GM18498 (cell line): Measurements from ENCODE around the gene SLC34A3.
"Not testable (repeated sequence)": the region's sequence is repeated elsewhere in the genome, so short reads cannot be mapped to it uniquely, and the experiment has no call there.

Experiments
- ATAC-seq: cut with Tn5 transposase; IDR thresholded peaks from one replicate; pipeline ENCODE4 v1.9.1; 2021; ENCODE audit warnings: mild to moderate bottlenecking, moderate library complexity; ENCODE audit not compliant: unreplicated experiment

Gene SLC34A3

GRCh38 chr9:137241490-137242268 lies 11.0 kb downstream of the SLC34A3 start:
- ATAC-seq = peak; percentile 11

DNA sequence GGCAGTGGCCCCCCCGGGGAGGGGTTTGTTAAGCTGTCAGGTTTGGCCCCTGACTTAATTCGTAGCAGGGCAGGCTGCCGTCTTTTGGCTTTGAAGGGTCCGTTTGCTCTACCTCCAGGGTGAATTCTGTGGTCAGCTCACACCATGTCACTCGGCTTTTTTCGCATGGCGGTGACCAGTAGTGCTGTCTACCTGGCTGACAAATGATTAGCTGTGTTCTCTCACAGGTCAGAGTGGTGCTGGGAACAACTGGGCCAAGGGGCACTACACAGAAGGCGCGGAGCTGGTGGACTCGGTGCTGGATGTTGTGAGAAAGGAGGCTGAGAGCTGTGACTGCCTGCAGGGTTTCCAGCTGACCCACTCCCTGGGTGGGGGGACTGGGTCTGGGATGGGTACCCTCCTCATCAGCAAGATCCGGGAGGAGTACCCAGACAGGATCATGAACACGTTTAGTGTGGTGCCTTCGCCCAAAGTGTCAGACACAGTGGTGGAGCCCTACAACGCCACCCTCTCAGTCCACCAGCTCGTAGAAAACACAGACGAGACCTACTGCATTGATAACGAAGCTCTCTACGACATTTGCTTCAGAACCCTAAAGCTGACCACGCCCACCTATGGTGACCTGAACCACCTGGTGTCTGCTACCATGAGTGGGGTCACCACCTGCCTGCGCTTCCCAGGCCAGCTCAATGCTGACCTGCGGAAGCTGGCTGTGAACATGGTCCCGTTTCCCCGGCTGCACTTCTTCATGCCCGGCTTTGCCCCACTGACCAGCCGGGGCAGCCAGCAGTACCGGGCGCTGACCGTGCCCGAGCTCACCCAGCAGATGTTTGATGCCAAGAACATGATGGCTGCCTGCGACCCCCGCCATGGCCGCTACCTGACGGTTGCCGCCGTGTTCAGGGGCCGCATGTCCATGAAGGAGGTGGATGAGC lies 11.8 kb downstream of the SLC34A3 start:
- ATAC-seq = no peak

GRCh38 chr9:137243266-137243625 lies 12.5 kb downstream of the SLC34A3 start:
- not testable (repeated sequence) for ATAC-seq

- no peak for ATAC-seq
These were observed 13.2 kb downstream of the SLC34A3 start for GRCh38 chr9:137243626-137244485.

DNA sequence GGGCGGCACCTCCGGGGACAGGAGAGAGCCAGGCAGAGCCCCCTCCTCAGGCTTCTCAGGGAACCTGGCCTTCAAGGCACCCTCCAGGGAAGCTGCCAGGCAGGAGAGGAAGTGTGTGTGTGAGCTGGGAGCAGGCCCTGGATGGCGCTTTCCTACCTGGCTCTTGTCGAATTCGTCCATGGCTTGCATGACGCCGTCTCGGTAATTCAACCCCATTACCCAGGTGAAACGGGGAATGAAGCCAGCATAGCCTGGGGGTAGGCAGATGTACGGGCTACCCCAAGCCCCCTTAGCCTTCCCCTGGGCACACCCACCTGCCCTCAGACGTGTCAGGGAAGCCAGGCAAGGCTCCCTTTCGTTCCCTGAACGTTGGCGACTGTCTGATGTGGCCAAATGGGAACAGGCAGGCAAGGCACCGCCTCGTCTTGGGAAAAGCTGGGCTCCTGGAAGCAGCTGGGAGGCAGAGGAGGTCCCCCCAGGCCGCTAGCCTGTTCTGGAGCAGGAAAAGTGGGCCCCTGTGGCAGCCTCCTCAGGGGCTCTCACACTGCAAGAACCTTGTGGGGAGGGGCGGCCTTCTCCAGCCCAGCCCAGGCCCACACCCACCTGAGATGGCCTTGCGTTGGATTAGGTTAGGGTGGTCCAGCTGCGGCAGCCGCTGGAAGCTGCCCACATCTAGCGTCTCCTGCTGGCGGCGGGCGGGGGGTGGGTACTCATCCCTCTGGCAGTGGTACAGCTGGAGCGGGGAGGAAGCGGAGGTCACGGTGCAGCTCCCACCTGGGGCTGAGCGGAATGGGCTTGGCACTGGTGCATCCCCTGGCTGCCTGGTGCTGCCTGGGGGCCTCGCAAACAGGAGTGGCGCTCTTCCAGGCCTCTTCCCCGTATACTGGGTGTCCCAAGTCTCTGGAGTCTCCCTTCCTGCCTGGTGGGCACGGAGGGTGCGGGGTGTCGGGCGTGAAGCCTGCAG lies 14.1 kb downstream of the SLC34A3 start:
- ATAC-seq = no peak

DNA sequence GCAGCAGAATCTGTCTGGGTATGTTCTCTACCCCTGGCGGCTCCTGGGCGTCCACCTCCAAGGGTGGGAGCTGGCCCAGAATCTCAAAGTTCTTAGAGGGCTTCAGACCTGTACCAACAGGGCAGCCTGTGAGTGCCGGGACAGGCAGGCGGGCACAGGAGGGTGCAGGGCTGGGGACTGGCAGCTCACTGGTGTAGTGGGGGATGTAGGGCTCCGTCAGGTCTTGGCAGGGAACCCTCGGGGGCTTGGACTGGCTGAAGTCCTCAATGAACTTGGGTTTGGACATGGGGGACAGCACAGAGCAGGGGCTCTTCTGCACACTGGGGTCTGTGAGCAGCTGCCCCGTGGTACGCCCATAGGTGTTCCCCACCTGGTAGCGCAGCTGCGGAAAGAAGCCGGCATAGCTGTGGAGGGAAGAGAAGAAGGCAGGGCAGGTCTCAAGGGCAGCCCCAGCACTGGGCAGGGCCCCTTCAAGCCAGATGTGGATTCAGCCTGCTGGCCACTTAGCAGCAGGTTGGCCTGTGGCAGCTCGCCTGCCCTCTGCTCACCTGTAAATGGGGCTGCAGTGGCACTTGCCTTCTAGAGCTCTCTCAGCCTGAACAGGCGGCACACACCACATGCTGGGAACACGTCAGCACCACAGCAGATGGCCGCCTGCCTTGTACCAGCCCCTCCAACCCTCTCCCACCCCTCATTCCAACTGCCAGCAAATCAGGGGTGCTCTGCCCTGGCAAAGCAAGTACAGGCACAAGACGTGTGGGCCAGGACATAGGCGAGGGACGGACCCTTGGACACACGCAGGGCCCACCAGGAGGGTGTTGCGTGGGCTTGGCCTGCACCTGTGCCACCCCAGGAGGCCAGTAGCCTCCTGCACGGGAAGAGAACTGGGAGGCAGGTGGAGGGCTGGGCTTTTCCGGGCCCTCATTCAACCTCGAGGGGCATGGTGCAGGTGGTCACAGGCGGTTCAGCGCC lies 15.0 kb downstream of the SLC34A3 start:
- ATAC-seq = no peak

- ATAC-seq = no peak
These were observed 16.6 kb downstream of the SLC34A3 start for GRCh38 chr9:137247135-137247915.

DNA sequence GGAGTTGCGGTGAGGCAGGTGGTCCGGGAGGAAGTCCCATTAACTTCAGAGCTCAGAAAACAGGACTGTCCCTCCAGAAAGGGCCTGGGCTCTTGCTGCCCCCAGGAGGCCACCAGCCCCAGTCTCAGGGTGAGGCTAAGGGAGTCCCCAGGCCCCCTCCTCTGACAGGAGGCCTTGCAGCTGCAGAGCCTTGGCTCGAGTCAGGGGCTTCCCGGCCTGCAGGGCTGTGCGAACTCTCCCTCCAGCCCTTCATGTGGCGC lies 17.1 kb downstream of the SLC34A3 start:
- ATAC-seq = no peak

GRCh38 chr9:137250329-137251193 lies 19.9 kb downstream of the SLC34A3 start:
- ATAC-seq = no peak

DNA sequence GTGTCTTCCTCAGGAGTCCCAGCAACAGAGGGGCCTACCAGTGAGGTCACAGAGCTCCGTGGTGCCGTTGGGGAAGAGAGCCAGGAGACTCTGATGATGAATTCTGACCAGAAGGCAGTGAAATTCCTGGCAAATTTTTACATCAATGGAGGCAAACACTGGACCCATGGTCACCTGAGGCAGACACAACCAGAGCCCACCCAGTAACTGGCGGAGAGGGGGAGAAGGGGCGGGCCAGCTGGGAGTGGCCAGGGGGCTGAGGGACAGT lies 20.4 kb downstream of the SLC34A3 start, which contains the start of gene STPG3:
Gene STPG3 (plus strand): TSS at position 93 of the 268 bp plus-strand sequence. CDS start 1 bp downstream, at position 94.
- ATAC-seq = no peak

DNA sequence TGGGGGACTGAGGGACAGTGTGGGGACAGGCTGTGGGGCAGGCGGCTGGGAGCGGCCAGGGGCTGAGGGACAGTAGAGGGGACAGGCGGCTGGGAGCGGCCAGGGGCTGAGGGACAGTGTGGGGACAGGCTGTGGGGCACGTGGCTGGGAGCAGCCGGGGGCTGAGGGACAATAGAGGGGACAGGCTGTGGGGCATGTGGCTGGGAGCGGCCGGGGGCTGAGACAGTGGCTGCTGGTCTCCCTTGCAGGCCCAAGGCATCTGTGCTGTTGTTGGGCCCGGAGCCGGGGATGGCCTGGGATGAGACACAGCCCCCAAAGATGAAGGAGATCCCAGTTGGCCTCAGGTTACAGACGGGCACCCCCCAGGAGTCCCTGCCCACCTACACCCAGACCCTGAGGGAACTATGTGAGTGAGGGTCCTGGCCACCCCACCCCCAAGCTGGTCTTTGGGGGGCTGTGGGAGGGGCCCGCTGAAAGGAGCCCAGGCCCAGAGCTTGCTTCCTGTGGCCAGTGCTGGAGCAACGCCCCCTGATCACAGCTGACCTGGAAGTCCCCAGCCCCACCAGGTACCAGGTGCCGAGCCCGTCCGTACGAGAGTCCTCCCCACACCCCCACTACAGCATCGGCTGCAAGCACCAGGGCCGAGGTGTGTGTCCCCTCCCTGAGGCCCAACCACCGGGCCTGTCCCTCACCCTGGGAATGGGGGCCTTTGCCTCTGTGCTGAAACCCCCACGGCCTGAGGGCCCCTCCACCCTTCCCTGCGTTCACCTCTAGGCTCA lies 21.0 kb downstream of the SLC34A3 start:
- ATAC-seq = no peak

- no peak for ATAC-seq
These were observed 22.1 kb downstream of the SLC34A3 start for GRCh38 chr9:137252555-137253506.

DNA sequence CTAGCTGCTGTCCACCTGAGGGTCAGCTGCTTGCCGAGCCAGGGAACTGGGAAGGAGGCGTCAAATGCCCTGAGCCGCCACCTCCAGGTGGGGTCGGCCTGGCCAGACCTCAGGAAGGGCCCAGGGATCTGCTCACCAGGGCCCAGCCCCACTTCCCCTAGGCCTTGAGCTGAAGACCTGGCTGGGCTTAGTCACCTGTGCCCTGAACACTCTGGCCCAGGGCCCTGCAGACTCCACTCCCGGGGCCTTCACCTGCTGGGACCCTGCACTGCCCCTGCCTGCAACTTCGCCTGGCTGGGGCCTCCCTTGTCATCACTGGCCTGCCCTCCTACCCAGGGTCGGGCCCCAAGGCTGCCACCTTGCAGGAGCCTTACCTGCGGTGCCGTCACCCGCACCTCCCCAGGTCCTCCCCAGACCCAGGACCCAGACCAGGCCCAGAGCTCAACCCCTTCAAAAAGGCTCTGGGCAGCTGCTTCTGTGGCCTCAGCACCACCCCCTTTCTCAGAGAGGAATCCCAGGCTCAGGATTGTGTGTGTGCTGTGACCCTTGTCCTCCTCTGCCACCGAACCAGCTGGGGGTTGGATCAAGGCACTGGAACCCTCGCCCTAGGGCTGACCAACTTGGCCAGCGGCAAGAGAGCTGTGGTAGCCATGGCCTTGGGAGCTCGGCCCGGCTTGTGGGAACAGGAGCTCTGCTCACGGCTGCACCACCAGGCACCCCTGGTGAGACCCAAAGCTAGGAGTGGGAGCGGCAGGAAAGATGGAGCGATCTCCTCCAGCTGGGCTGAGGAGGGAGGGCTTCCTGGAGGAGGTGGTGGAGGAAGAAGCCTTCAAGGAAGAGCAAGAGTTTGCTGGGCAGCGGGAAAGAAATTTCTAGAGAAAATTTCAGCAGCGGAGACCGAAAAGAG lies 23.3 kb downstream of the SLC34A3 start:
- ATAC-seq = no peak

DNA sequence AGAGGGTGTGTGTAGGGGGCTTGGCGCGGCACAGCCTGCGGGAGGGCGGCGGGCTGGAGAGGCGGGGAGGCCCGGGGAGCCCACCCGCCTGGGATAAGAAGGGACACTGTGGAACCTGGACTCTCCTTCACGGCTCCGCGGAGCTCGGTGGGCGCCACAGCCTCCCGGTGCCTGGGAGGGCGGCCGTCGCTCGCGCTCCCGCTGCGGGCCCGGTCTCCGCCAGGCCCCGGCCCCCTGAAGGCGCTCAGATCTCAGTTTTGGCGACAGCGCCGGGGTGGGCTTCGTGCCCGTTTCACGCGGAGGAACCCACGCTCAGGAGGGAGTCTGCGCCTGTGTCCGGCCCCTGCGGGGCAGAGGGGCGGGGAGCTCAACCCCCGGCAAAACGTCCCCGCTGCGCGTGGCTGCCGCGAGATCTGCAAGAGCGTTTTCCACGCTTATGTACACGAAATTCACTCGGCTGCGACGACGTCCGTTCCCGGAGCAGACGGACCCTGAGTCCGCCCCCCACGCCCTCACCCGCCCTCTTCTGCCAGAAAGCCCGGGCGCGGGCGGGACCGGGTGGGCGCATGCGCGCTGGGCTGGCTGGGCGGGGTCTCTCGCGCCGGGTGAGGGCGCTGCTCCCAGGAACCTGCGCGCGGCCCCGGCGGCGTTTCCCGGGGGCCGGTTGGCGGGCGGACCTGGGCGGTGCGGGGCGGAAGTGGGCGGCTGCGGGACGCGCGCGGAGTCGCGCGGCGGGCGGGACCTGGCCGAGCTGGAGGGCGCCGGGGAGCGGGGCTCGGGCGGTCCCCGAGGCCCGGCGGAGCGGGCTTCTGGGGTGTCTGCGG lies 24.1 kb downstream of the SLC34A3 start, which contains the start of gene NELFB:
Gene NELFB (plus strand): TSS at position 704 of the 824 bp plus-strand sequence.
- peak; percentile 75 for ATAC-seq
